Stimulated activated CD4-positive, alpha-beta T cell treated with anti-CD3 and anti-CD28 coated beads, Interleukin-2, amount 100 ng/mL, for 4 hours (primary cell): Measurements from ENCODE around the gene LYPD6B.

Experiments used
- DNase-seq: peaks from one replicate; pipeline ENCODE4 v3.0.0-alpha.2; 2020; ENCODE audit warnings: low read depth

The LYPD6B gene, protein sequence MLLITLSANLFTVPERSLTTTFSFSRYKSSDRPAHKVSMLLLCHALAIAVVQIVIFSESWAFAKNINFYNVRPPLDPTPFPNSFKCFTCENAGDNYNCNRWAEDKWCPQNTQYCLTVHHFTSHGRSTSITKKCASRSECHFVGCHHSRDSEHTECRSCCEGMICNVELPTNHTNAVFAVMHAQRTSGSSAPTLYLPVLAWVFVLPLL

DNA sequence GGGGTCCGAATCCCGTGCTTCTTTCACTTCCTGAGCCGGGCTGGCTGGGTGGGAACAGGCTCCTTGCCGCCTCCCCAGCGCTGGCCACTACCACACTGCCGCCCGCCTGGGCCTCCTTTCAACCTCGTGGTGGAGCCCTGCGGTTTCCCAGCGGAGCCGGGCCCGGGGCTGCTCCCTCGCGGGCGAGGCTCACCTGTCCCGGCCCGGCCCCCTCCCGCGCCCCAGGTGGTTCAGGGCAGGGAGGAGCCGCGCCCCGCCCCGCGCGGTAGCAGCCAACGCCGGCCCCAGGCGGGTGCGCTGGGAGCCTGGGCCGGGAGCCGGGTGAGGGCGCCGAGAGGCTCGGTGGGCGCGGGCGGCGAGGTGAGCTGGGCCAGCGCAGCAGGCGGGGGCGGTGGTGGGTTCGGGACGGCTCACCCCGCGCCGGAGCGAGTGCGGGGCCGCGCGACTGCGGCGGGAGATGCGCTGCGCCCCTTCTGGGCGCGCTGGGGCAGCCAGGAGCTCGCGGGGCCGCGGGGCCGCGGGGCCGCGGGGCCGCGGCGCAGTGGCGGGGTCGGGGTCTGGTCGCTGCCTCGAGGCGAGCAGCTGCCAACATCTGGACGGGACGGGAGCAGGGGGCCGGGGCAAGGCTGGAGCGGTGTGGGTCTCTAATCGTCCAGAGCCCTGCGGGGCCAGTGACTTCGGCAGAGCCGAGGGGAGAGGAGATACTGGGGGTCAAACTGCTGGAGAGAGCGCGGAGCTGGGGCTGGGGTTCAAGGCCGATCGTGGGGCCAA is at the start of gene LYPD6B:
Gene LYPD6B (plus strand): TSS at position 258 of the 771 bp plus-strand sequence. CDS start 92,250 bp downstream, outside the sequence.
- no peak for DNase-seq

DNA sequence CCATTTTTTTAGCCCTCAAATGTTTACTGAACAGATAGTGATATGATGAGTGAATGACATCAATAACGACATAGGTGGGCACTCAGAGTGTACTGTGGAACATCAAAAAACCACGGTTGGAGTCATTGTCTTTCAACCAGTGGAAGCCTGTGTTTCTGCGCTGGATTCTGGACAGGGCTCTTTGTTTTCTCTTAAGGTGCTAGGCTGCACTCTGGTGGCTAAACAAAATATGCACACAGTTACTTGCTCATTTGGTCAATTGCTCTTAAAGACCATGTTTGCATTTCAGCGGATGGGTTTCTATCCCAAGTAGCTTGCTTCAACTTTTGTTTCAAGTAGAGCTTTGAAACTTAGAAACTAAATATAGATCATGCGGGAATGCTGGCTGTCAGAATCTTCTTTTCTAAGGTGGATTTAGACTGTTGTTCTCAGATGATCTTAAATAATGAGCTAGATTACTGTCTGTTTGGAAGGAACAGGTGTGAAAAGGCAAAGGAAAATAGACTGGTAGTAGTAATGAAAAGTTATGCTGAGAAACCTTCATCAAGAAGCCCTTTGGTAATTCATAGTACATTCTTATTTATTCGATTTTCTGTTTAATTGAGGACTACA is 48.5 kb upstream of the LYPD6B start:
- peak; percentile 34 for DNase-seq

DNA sequence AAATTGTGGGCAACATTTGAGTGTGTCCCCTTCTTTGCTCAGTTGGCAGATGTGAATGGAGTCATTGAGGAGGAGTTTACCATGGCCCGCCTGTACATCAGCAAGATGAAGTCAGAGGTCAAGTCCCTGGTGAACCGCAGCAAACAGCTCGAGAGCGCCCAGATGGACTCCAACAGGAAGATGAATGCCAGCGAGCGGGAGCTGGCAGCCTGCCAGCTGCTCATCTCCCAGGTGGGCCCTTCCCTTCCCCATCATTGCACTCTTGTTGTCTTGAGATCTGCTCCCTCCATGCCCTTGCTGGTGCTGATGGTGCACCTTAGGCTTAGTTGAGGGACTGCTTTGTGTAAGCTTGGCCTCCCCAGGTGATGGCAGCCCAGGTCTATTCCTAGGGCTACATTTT is 47.5 kb upstream of the LYPD6B start:
- DNase-seq, result no peak

DNA sequence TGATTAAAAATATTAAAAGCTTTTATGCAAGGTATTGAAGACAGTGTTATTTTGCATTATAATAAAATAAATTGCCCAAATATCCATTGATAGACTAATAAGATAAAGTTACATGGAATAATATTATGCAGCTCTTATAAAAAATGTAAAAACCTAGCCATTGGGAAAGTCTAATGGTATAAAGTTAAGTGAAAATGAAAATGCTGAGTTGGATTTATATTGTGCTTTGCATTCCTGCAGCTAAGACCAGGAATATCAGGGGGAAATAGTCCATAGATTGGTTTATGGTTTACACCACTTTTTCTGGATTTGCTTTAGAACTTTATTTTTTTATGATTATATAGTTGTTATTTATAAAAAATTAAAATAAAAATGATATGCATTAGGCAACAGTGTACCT is 46.1 kb upstream of the LYPD6B start:
- no peak for DNase-seq

DNA sequence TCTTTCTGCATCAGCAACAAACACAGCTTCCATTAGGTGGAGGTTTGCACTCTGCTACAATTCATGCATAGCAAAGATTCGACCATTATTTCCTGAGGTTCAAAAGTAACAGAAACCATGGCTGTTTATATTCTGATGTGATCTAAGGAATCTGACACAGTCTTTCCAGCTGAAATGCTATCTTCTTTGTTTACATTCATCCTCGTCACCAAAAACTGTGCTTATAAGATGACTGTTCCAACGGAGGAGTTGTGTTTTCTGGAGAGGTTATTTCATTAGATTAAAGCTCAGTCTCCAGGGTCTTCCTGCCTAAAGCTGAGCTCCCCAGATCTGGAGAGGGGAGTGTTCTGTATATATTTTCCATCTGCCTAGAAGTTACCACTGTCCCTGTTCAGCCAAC is 45.1 kb upstream of the LYPD6B start:
- no peak for DNase-seq

DNA sequence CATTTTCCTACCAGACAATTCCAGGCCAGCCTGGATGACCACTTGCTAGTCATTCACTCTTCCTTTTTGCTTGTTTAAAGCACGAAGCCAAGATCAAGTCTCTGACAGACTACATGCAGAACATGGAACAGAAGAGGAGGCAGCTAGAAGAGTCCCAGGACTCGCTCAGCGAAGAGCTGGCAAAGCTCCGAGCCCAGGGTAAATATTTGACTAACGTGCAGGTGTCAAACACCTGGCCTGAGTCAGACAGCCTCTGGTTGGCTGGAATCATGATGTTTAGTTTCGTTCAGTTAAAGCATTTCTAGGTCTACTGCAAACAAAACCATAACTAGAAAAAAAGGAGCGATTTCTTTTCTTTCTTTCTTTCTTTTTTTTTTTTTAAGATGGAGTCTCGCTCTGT is 44.2 kb upstream of the LYPD6B start:
- DNase-seq, result no peak

DNA sequence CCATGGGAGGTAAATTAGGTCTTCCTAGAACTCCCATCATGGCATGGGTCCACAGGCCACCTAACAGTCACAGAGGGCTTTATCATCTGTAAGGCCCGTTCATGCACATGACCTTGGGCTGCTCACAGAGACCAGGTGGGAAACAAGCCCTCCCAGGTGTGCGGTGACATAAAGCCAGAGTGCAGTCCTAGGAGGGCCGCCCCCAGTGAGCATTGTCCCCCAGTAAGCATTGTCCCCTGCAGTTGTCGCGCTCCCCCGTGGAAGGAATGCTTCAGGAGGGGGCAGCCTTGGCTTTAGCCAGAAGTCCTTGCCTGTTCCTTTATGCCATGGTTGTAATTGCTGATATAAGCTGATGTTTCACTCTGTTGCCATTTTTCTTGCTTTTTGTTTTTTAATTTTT is 41.7 kb upstream of the LYPD6B start:
- no peak for DNase-seq

DNA sequence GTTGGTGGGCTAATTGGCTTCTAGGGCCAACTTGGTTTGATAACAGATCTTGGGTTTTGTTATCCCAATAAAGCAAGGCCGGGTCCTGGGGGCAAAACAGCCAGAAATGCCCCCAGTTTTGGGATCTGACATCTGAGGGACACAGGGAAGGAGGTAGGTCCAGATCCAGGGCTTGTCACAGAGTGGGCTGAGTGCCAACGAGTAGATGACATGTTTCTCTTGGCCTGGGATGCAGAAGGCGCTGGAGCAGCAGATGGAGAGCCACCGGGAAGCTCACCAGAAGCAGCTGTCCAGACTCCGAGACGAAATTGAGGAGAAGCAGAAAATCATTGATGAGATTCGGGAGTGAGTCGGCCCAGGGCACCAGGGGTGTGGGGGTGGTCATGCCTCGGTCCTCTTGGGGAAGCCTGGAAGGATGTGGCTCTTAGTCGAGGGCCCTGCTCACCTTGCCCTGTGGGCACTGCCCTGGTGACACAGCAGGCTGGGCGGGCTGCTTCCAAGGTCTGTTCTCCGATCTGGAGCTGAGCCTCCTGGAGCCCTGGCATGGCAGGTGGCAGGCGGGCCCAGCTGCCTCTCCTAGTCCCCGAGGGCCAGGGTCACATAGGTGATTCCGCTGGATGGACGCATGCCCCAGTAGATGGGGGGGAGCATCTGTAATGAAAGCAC is 40.2 kb upstream of the LYPD6B start:
- DNase-seq, result no peak

DNA sequence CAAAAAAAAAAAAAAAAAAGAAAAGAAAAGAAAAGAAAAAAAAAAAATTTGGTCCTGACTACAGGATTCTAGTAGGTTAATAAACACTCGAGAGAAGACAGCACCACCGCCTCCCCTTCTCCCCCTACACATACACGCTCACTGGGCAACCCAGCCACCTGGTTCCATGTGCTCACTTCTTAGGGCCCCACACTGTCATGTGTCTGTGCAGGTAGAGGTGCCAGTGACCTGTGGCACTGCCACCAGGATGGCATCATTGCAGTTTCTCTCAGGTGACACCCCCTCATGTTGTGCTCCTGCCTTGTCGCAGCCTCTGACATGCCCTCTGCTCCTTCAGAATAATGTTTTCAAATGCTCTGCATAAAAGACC is 39.7 kb upstream of the LYPD6B start:
- DNase-seq, result no peak

DNA sequence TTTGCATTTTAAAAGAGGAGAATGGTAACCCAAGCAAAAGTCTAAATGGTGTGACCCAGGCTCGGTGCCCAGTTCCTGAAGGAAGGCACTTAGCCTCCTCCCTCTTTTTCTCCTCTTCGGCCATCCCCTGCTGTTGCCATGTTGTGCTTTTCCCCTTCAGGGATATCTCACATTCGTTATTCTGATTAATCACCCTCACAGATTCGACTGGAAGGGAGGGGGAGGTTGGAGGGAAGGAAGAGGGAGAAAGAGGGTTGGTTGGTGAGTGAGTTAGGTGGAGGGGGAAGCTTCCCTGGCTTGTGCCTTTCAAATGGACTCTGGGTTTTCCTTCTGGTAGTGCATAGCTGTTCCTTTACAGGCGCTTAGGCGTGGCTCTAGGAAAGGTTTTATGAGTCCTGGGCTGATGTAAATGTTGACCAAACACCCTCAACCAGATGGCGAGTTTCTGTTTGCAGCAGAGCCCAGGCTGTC is 39.0 kb upstream of the LYPD6B start:
- DNase-seq, result no peak

DNA sequence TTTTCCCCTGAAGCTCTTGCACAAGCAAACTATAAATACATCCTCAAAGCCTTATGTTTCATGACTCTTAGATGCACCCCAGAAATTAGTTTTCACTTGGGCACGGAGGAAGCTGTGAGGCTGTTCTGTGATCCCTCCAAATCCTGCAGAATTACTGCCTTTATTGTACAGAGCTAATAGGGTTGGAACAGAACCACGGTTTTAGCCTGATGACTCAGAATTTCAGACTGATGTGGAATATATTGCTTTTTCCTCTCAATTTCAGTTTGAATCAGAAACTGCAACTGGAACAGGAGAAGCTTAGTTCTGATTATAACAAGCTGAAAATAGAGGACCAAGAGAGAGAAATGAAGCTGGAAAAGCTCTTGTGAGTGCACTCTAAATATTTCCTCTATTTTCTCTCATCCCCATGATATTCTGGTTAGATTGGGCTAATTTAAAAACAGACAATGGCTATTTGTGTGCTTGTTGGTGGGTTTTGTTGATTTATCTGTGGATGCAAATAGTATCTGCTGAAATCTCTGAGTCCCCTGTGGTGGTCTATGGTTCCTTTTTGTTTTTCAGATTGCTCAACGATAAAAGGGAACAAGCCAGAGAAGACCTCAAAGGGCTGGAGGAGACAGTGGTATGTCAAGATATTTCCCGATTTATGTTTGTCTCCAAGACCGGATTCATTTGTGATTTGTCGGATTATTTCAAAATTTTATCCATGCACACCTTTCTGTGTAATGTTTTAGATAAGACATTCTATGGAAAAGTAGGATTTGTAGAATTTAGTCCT is 38.2 kb upstream of the LYPD6B start:
- no peak for DNase-seq

DNA sequence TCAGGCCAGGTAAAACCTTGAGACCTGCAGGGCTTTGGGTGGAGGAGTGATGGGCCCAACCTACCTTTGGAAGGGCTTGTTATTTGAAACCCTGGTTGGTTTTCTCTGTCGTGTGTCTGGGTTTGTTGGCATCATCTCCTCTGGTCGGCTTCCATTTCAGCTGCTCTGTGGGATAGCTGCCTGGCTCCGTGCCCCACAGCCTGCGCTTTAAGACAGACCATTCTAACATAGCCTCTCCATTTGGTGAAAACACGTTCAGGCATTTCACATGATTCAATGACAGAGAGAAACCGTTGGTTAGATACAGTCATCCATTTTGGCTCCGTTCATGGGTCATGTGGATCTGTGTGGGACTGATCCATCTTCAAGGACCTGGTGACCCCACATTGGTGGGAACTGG is 37.0 kb upstream of the LYPD6B start:
- no peak for DNase-seq

DNA sequence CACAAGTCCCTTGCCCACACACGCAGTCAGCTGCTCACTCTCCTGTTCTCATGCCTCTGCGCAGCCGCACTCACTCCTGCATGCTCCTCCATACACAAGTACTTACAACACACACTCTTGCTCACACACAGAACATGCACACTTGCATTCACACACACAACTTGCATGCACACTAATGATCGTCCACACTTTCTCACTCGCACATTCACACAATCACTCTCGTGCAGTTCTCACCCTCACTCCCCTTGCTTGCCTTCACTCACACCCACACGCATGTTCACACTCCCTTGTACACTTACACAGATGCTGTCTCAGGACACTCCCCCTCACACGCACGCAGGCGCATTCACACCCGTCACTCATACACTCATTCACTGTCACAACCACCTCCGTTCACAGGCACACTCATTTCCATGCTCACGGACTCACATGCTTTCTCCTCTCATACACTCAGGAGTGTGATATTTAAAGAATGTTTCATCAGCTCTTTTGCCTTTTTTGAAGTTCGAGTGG is 36.1 kb upstream of the LYPD6B start:
- DNase-seq, result no peak

DNA sequence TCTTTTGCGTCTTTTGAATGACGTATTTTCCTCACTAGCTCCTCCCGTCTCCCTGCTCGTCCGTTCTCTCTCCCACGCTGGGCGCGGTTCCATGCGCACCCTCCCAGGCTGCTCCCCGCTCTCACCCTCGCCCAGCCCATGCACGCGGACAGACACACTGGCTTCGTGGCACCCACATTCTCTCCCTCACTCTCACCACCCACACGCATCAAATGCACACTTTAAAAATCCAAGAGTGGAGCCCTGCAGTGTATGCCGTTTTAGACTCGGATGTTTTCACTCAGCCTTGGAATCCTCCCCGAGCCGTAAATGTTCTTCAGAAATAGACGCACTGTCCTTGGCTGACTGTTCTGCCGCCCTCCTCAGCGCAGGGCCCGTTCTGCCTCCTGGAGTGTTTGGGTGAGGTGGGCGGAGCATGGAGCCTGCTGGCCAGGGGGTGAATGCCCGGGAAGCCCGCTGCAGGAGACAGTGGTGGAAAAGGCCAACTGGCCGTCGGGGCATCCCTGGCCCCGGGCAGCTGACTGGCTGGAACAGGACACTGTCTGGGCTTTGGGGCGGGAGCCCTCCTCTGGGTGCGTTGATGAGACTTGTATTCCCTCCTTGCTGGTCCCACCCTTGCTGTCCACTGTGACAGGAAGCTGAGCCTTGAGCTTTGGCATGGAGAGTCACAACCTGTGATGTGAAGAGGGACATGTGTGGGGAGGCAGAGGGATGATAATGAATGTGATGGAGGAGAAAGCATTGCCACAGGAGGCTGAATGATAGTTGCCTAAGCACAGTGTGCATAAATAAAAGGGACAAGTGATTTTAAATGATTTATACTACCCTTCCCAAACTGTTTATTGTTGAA is 35.4 kb upstream of the LYPD6B start:
- no peak for DNase-seq

DNA sequence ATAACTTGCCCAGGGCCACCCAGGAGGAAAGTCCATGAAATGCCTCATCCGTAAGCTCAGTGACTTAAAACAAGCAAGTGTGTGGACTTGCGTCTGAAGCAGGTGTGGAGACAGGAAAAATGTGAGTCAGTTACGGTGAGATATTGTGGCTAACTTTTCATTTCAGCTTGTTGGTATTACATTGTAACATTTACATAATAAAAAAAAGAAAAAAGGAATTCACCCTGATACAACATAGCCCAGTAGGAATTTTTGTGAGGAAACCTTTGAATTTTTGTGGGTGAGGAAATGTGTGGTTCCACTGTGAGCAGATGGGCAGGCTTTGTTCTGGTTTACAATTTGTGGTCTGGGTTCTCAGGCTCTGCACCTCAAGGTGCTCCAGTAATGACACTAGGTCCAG is 33.7 kb upstream of the LYPD6B start:
- no peak for DNase-seq

DNA sequence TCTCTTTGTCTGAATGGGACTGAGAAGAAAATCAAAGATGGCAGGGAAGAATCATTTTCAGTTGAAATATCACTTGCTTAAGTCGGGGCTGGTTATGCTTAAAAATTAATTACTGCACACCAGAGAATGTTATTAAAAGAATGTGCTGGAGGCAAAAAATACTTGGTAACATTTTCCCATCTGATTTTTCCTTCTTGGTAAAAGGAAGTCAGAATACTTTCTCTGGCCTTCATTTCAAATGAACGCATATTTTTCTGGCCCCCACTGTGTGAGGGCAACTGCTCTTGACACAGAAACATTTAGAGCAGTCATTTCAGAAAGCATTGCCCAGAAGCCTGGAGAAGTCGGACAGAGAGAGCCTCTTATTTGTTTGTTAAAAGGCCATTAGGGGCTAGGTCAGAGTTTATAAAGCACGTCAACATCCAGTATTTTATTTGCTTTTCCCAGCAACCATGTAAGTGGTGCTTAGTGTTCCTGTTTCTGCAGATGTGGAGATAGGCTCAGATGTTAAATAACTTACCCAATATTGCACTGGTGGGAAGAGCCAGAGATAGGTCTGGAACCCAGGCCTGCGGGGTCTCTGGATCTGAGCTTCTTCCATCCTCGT is 32.9 kb upstream of the LYPD6B start:
- DNase-seq, result no peak

DNA sequence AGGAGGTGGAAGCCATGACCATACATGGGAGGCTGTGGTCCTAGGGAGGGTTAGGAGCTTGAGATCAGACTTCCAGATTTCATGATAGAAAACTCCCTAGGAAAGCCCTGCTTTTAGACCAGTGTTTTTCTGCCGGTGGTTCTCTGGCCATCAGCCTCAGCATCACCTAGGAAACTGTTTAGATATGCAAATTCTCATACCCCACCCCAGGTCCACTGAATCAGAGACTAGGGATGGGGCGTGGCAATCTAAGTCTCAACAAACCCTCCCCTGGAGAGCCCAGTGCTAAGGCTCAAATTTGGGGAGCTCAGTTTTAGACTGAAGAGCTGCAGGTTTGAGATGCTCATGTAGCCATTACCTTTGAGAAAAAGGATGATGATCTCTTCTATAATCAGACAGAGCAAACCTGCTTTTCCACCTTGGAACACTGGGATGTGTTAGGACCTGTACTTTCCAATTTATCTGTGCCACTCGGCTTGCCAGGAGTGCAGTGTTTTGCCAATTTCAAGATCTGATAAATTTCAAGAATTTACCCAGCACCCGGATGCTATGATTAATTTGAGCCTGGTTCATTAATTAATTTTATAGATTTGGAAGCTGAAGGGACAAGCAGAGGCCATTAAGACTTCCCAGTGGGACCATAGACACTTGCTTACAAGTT is 31.5 kb upstream of the LYPD6B start:
- no peak for DNase-seq

DNA sequence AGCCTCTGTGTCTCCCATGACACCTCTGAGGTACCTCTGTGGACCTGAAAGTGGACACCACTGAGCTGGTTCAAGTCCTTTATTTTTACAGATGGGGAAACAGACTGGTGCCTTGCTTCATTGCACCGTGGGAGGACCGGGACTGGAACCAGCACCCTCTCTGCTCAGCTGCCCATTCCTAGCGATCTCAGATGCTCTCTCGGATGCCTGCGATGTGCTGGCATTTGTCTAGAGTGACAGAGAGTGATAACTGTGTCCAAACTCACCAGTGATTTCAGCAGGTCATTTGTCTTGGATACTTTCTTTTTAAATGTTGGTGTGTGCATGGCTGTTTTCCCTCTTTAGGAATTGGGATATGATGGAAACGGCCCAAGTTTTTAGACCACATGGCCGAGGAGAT is 30.1 kb upstream of the LYPD6B start:
- no peak for DNase-seq

DNA sequence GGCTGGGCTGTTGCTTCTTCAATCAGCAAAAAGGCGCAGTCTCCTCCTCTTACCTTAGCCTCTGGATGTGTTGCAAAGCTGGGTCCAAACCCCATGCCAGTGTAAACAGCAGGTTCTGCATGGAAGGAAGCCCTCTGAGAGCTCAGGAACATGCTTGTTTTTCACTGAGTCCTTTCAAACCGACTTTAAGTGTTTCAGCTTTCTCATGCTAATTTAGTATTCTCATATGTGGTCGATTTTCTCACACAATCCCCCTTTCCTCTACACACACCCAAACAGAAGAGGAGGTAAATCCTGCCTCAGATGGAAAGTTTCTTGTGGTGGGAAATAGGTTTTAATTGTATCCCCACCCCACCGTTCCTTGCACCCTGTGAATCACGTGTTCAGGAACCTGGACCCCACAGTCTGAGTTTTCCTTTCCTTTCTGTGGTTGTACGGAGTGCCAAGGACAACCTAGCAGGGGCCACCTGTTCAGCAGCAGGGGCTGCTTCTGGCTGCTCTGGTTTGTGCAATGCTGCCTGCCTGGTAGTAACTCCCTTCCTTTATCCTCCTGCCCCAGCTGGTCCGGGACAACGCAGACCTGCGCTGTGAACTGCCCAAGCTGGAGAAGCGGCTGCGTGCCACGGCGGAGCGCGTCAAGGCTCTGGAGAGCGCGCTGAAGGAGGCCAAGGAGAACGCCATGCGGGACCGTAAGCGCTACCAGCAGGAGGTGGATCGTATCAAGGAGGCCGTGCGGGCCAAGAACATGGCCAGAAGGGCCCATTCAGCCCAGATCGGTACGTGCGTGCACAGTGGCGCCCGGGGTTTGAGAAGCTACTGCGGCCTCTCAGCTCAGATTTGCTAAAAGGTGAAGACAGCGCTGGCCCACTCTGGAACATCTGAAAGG is 28.7 kb upstream of the LYPD6B start:
- no peak for DNase-seq
